Measurements from ENCODE around the gene DDX27.

The DDX27 gene

GRCh38 chr20:49248879-49249665, 29.9 kb downstream of the DDX27 start:
- DNase-seq (ENCODE audit: low read depth): no peak

DNA sequence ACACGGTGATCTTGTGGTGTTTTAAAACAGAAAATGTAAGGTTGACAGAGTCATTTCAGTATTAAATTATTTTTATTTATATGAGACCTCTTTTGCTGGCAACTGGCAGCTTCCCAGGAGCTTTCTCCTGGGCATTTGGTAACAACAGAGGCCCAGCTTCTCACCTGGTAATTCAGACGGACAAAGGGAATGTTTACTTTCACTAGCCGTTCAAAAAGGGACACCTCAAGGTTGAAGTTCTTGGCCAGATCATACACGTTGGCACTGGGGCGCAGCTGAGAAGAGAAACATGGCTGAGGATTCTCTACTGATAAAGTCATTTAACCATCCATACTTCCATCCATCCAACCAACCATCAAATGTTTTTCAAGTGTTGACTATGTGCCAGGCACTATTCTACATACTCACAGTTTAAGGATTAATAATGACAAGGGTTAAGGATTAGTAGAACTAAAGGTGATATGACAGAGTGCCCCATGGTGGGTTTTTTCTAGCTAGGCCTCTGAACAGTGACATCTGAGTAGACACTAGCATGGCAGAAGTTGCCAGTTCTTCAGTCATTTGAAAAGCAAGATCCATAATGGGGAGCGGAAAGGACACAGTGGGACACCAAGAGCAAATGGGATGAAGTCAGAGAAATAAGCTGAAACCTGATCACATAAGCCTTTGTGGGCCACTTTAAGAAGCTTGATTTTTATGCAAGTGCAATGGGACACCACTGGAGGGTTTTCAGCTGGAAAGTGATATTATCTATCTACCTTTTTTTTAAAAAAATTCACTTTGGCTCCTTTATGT, 33.5 kb downstream of the DDX27 start:
- DNase-seq (ENCODE audit: low read depth): no peak

GRCh38 chr20:49256261-49256660, 37.0 kb downstream of the DDX27 start:
- no peak for DNase-seq (ENCODE audit: low read depth)

DNA sequence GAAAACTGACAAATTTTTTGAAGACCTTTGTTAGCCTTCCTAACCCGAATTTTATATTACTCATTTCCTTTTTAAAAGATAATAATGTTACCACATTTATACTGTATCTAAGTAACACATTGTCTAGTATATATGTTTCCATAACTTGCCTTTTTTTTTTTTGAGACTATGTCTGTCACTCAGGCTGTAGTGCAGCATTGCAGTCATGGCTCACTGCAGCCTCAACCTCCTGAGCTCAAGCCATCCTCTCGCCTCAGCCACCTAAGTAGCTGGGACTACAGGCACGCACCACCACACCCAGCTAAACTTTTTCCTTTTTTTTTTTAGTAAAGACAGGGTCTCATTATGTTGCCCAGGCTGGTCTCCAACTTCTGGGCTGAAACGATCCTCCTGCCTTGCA, 40.1 kb downstream of the DDX27 start:
- no peak for DNase-seq (ENCODE audit: low read depth)

- DNase-seq (ENCODE audit: low read depth): no peak
These were observed 40.6 kb downstream of the DDX27 start for GRCh38 chr20:49259799-49260198.

DNA sequence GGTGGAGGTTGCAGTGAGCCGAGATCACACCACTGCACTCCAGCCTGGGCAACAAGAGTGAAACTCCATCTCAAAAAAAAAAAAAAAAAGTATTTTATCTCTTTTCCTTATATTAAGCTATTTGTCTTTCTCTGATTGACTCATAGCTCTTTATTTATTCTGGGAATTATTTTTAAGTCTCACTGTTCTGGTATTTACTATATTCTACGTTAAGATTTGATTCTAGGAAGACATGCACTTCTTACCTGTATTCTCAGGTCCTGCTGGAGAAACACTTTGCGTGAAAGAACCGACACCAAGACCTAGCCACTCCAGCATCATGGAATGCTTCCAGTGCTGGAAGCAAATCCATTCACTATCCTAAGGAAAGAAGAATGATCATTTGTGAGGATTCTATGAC, 41.0 kb downstream of the DDX27 start:
- no peak for DNase-seq (ENCODE audit: low read depth)

GRCh38 chr20:49261173-49261572, 42.0 kb downstream of the DDX27 start:
- no peak for DNase-seq (ENCODE audit: low read depth)

DNA sequence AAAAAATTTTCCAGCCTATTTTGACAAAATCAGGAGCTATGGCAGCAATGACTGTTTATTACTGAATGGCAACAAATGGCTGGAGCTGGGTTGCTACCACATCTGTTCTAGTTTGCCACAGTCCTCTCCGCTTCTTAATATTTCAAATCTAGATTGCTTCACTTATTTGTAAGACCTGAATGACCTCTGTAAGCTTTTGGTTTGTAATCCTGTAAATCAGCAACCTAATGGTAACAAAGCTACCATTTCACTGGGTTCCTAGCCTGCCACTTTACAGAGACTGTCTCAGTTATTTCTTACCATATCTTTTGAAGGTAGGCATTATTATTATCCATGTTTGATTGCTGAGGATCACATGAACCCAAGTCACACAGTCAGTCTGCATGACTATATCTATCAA, 43.2 kb downstream of the DDX27 start:
- DNase-seq (ENCODE audit: low read depth): no peak

- no peak for DNase-seq (ENCODE audit: low read depth)
These were observed 48.1 kb downstream of the DDX27 start for GRCh38 chr20:49267327-49267726.

DNA sequence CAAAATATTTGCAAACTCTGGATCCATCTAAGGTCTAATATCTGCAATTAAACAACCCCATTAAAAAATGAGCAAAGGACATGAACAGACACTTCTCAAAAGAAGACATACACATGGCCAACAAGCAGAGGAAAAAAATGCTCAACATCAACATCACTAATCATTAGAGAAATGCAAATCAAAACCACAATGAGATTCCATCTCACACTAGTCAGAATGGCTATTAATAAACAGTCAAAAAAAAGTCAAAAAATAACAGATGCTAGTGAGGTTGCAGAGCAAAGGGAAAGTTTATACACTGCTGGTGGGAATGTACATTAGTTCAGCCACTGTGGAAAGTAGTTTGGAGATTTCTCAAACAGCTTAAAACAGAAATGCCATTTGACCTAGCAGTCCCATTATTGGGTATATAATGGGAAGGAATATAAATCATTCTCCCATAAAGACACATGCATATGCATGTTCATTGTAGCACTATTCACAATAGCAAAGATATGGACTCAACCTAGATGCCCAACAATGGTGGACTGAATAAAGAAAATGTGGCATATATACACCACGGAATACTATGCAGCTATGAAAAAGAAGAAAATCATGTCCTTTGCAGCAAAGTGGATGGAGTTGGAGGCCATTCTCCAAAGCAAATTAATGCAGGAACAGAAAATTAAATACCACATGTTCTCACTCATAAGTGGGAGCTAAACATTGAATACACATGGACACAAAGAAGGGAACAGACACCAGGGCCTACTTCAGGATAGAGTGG, 49.6 kb downstream of the DDX27 start:
- no peak for DNase-seq (ENCODE audit: low read depth)

DNA sequence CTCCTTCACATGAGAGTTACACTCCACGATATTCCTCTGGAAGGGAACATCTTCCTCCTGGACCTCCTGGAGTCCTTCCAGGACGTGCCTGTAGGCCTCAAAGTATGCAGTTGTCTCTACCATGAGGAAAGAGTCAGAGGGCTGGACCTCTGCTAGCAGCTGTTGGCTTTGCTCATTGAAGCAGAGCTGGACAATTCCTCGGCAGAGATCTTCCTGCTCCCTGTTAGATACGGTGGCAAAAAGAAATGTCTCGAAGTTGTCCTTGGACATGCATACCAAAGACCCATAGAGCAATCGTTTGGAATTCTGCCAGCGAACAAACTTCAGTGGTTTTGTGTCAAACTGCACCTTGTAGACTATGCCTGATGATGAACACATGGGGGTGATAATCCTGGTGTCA, 51.0 kb downstream of the DDX27 start:
- no peak for DNase-seq (ENCODE audit: low read depth)

- no peak for DNase-seq (ENCODE audit: low read depth)
These were observed 51.5 kb downstream of the DDX27 start for GRCh38 chr20:49270736-49271135.

GRCh38 chr20:49272654-49273053, 53.4 kb downstream of the DDX27 start:
- DNase-seq (ENCODE audit: low read depth): no peak

GRCh38 chr20:49273696-49274277, 54.6 kb downstream of the DDX27 start:
- DNase-seq (ENCODE audit: low read depth): no peak

DNA sequence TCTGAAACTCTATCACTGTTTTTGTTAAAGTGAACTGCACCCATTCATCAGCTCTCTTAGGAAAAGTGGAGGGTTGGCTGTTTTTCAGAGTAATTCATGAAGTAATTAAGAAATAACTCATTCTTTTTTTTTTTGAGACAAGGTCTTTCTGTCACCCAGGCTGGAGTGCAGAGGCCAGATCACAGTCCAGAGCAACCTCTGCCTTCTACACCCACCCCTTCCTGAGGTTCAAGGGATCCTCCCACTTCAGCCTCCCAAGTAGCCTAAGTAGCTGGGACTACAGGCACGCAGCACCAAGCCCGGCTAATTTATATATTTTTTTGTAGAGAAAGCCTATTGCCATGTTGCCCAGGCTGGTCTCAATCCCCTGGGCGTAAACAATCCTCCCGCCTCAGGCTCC, 56.0 kb downstream of the DDX27 start:
- DNase-seq (ENCODE audit: low read depth): no peak

DNA sequence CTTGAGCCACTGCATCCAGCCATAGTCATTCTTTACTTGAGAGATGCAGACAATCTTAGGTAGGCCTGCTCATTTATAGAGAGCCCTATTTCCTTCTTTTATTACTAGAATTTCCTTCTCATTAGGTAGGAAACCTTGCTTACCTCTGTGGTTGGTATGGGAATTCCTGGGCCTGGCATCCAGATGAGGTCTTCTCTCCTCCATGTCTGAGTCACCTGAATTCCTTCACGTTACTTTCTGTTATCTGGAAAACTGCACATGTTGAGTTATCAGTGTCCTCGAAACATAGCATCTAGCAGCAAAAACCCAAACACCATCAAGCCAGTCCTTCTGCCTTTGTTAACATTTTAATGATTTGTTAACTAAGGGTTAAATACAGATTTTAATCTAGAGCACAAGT, 56.4 kb downstream of the DDX27 start:
- DNase-seq (ENCODE audit: low read depth): no peak

DNA sequence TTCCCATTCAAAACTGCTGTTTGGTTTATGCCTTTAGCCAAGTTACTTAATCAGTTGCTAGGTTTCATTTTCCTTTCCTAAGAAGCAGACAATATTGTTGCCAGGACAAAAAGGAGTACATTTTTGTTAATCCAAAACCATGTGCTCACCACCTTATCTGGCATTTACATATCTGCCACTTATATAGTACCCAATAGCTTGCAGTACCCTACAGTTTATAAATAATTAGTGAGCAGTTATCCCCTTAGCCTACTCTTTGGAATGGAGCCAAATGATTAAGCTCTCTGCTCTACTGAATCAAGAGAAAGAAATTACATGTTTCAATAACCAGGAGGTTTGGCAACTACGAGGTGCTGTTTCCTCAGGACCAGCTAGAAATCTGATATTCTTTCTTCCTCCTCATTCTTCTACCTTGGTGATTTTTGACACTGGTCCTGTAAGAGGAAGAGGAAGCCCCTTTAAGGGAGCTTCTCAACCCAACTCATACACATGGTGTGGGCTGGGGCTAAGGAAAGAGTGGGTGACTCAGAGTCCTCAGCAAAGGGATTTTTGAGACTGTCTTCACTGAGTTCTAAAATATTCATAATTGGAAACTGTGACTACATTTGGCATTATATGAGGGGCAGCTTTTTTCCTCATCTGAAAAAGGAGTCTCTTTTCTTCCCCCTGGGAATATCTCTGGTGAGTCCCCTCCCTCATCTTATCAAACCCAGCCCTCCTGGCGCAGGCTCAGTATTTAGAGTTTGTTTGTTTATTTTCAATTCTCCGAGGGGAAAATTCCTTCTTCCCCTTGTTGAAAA, 57.1 kb downstream of the DDX27 start:
- peak; percentile 40 for DNase-seq (ENCODE audit: low read depth)

DNA sequence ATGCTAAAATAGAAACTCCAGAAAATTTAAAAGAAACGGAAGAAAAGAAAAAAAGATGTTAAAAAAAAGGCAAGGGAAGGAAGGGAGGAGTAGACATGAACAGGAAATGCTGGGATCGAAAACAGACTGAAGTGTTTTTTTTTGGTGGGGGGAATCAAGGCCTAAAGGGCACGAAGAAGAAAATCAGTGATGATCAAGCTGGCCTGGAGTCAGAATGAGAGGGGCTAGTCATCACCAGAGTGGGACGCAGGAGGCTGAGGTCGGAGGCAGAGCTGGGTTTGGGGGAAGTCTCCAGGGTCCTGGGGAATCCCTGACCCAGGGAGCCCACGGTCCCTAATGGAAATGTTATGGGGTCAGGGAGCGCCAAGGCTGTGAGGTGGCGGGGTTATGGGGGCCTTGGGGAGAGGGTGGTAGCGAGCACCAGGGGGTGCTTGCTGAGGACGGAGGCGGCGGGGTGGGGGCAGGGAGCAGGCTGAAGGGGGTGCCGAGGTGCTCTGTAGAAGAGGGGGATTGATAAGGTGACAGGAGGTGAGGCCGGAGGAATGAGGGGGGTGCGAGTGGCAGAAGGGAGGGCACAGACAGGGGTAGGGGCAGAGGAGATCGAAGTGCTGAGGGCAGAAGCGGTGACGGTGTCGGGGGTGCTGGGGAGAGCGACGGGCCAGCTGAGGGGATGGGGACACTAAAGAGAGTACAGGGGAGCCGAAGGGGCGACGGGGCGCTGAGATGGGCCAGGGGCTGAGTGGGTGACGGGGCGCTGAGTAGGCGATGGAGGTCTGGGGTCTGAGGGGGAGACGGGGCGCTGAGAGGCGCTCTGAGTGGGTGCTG, 58.0 kb downstream of the DDX27 start:
- DNase-seq (ENCODE audit: low read depth): no peak

DNA sequence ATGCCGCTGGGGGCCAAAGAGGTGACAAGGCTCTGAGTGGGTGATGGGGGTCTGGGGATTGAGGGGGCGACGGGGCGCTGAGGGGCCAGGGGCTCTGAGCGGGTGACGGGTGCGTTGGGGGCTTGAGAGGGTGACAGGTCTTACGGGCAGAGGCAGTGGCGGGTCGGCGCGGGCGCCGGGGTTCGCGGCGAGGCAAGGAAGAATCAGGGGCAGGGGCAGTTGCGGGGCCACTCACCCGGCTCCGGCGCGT, 58.5 kb downstream of the DDX27 start:
- no peak for DNase-seq (ENCODE audit: low read depth)

DNA sequence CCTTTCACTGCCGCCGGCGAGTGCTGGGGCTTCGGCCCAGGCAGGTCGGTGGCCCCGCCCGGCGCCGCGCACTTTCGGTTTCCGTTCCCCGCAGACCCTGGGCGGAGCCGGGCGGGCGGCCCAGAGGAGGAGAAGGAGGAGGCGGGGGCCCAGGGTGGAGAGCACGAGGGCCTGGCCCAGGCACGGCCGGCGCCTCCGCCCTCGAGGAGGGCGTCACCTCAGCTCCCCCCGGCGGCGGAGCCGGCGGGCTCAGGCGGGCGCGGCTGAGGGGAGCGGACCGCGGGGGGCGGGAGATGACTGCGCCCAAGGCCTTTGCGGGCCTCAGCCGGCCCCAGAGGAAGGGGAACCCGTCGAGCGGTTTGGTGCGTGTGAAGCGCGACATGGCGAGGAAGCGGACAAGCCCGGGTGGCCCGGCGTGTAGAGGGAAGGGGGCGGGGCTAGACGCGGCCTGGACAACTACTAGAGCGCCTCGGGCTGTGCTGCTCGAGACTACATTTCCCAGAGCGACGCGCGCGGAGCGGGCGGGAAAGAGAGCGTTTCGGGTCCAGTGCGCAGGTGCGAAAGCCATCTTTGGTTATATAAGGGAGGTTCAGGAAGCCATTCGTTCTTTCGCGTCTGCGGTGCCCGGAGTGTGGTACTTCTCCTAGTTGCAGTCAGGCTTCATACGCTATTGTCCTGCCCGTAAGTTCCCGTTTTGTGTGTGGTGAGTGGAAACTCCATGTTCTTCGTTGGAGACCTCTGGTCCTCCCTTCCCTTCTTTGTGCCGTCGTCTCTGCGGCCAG, 59.0 kb downstream of the DDX27 start, which contains the start of gene ZNFX1:
TSS of gene ZNFX1 (minus strand) at position 22 of the 782 bp plus-strand sequence. CDS start 2,218 bp downstream, outside the sequence.
- DNase-seq (ENCODE audit: low read depth): peak; percentile 94
